GM23248 (cell line): ENCODE data around the gene KCNH2.

ENCODE experiments used
- EZH2 ChIP-seq: fragments of 200-600 bp; sonication (generic); IDR thresholded peaks from 2 replicates; pipeline ENCODE4 v1.6.1; 2018; ENCODE audit warnings: antibody characterized with exemption, mild to moderate bottlenecking; ENCODE audit not compliant: insufficient read depth, poor library complexity, severe bottlenecking
- EZH2phosphoT487 ChIP-seq: fragments of 200-600 bp; sonication (generic); IDR thresholded peaks from 2 replicates; pipeline ENCODE4 v1.6.1; 2018; ENCODE audit warnings: antibody characterized with exemption, moderate library complexity, mild to moderate bottlenecking, low read depth; ENCODE audit not compliant: insufficient read depth

- TF ChIP-seq EZH2phosphoT487 = no peak
- no peak for TF ChIP-seq EZH2
Observed at GRCh38 chr7:150919160-150919559, 59.0 kb downstream of the KCNH2 start.
